Kidney epithelial cell (primary cell): ENCODE results near the gene ALDH3B1. TPM values are rescaled to one million over a fixed set of nuclear protein-coding genes. Genes with fewer than 3 reads are reported as not detected.

ENCODE experiments used
- DNase-seq: peaks from one replicate; pipeline ENCODE4 v3.0.0-alpha.2; 2010; ENCODE audit warnings: low read depth
- H3K27me3 ChIP-seq: 2 replicates; pipeline ENCODE4 v1.6.0; 2011; ENCODE audit warnings: low read length; ENCODE audit not compliant: control insufficient read depth, insufficient read depth
- H3K36me3 ChIP-seq: 2 replicates; pipeline ENCODE4 v1.5.1; 2011; ENCODE audit warnings: low read length; ENCODE audit not compliant: control insufficient read depth, insufficient read depth
- H3K4me3 ChIP-seq: 2 replicates; pipeline ENCODE4 v1.5.1; 2011; ENCODE audit warnings: low read depth, mild to moderate bottlenecking, control low read depth, low read length
- total RNA-seq: library from RNA; depleted of rRNA; stranded (reverse); fragments of >200 nt; gene quantifications from 2 replicates; pipeline ENCODE4 v1.2.3, GENCODE V29; 2015
- TF ChIP-seq, protein P1 (sequence below): IDR thresholded peaks from 2 replicates; pipeline ENCODE4 v1.5.1; 2011; ENCODE audit warnings: mild to moderate bottlenecking, moderate library complexity, low read length, control low read depth, inconsistent platforms; ENCODE audit not compliant: insufficient read depth, poor library complexity, severe bottlenecking

ALDH3B1 gene
- total RNA-seq, 1 donor from 2014 or later = 2.6 TPM

DNA sequence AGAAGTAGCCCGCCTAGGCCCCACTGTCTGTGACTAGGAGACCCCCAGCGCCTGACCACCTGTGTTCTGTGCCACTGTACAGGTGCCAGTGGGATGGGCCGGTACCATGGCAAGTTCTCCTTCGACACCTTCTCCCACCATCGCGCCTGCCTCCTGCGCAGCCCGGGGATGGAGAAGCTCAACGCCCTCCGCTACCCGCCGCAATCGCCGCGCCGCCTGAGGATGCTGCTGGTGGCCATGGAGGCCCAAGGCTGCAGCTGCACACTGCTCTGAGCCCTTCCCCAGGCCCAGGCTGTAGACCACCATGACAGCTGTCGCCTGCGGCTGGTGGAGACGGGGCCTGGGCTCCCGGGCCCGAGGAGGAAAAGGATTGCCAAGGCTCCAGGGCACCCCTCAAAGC is 17.5 kb downstream of the ALDH3B1 start:
- H3K36me3 ChIP-seq = no peaks in the 10 kb centered on the region
- TF ChIP-seq, protein P1, sequence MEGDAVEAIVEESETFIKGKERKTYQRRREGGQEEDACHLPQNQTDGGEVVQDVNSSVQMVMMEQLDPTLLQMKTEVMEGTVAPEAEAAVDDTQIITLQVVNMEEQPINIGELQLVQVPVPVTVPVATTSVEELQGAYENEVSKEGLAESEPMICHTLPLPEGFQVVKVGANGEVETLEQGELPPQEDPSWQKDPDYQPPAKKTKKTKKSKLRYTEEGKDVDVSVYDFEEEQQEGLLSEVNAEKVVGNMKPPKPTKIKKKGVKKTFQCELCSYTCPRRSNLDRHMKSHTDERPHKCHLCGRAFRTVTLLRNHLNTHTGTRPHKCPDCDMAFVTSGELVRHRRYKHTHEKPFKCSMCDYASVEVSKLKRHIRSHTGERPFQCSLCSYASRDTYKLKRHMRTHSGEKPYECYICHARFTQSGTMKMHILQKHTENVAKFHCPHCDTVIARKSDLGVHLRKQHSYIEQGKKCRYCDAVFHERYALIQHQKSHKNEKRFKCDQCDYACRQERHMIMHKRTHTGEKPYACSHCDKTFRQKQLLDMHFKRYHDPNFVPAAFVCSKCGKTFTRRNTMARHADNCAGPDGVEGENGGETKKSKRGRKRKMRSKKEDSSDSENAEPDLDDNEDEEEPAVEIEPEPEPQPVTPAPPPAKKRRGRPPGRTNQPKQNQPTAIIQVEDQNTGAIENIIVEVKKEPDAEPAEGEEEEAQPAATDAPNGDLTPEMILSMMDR = no peak
- no peak overlapping the region for H3K4me3 ChIP-seq
- DNase-seq = no peak
- no peaks in the 10 kb centered on the region for H3K27me3 ChIP-seq

DNA sequence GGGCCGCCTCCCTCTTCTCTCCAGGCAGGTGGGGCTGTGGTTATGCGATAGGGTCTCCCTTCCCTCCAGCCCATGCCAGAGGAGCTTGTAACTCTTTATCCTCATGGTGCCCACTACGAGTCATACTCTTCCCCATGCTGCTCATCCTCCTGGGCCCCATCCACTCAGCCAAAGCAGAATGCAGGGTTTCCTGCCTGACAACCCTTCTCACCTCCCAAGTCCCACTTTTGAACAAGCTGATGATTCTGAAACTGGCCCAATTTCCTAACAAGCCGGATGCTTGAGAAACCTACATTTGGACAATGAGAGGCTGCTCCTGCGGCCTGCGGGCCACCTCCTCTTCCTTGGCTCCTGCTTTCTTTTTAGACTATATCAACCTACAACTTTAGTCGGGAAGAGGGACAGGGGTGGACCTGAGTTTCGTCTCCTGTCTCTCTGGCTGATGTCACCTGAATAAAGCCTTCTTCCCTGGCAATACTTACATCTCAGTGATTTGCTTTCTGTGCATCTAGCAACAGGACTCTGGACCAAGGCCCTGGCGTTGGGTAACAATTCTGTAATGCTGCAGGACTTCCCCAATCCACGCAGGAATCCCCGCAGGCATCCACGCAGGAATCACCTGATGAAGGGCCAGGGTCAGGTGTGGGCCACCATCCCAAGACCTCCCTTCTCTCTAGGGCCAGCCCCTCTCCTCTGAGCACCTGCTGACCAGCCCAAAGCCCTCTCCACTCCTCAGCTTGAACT is 18.8 kb downstream of the ALDH3B1 start:
- H3K27me3 ChIP-seq = no peaks in the 10 kb centered on the region
- TF ChIP-seq, protein P1 = no peak
- peak; percentile 28 for DNase-seq
- no peaks in the 10 kb centered on the region for H3K36me3 ChIP-seq
- H3K4me3 ChIP-seq = no peak overlapping the region

DNA sequence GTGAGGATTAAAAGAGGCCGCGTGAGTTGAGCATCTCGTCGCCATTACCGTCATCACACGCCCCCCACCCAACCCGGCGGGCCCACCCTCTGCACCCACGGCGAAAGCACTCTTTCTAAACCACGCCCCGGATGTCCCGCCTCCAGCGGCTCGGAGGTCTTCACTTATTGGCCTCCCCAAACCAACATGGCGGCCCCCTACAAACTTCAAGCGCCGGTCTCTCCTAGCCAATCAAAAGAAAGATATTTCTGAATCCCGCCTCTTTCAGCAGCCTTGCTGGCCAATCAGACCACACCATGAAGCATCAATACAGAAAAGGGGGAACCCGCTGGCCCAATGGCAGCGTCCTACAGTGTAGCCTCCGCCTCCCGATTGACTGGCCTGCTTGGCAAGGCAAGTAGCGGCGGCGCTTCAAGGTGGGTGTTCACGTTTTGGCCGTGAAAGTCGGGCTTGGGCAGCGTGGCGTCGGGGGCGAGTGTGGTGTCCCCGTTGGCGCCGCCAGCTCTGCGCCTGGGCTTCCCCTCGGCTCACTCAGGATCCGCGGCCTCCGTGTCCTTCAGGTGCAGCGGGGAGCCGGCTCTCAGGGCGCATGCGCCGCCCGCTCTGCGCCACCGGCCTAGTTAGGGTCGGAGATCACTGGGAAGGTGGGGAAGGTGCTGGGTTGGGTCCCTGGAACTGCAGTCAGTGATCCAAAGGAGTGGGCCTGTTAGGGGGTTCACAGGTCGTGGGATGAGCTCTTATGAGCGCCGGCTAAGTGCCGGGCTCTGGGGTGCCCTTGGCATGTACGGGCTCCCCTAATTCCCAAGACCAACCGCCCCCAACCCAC is 20.4 kb downstream of the ALDH3B1 start, which contains the start of gene NDUFS8:
NDUFS8 (plus strand) TSS at position 364 of the 826 bp plus-strand sequence. CDS start 1,471 bp downstream, outside the sequence.
- Histone ChIP-seq H3K36me3 (peaks cover 1% of the 10 kb centered on the region), H3K27me3 (no peaks in the 10 kb centered on the region), H3K4me3 (peak within 1 kb of the TSS; percentile 87)
- TF ChIP-seq, protein P1 = no peak
- DNase-seq = peak; percentile 97

DNA sequence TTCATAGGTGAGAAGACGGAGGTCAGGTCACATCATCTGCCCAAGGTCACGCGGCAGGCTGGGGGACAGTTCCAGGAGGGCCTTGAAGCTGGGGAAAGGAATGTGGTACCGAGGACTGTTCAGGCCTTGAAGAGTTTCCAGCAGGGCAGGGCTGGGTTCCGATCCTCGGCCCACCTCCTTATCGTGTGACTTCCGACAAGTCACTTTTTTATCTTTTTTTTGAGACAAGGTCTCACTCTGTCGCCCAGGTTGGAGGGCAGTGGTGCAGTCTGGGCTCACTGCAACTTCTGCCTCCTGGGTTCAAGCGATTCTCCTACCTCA is 21.0 kb downstream of the ALDH3B1 start:
- TF ChIP-seq, protein P1 = no peak
- H3K27me3 ChIP-seq = no peaks in the 10 kb centered on the region

DNA sequence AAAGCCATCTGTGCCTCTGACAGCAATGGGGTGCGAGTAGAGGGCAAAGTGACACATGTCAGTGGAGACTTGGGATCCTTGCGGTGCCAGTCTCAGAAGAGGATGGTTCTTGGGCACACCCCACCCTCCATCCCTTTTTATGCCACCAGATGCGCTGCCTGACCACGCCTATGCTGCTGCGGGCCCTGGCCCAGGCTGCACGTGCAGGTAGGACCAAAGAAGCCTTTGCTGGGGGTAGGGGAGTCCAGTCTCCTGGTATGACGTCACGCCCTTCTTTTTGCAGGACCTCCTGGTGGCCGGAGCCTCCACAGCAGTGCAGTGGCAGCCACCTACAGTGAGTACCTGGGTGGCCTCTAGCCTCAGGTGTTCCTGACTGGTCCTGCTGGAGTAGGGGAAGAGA is 21.9 kb downstream of the ALDH3B1 start:
- H3K36me3 ChIP-seq = peaks cover 1% of the 10 kb centered on the region
- H3K4me3 ChIP-seq = no peak overlapping the region
- H3K27me3 ChIP-seq = no peaks in the 10 kb centered on the region
- DNase-seq = no peak
- TF ChIP-seq, protein P1 = no peak

More for the DNA sequence above, 21.0 kb downstream of the ALDH3B1 start:
- no peak for DNase-seq
- peaks cover 1% of the 10 kb centered on the region for H3K36me3 ChIP-seq
- peak overlapping the region; percentile 87 for H3K4me3 ChIP-seq
